HepG2 (cell line): ENCODE results near the gene ARF4.

Experiments used
- ARNT ChIP-seq: fragments of 450-650 bp; IDR thresholded peaks from 2 replicates; pipeline ENCODE4 v1.6.1; 2017
- CTCF ChIP-seq: sonication (generic); formaldehyde crosslinking; IDR thresholded peaks from 2 replicates; pipeline ENCODE4 v1.5.0; 2020; ENCODE audit warnings: mild to moderate bottlenecking, missing genetic modification reagents, moderate library complexity
- EZH2 ChIP-seq: conservative IDR thresholded peaks from 2 replicates; pipeline ENCODE4 v1.6.1; 2012; ENCODE audit warnings: mild to moderate bottlenecking, low read depth, low read length, moderate library complexity
- FOXP4 ChIP-seq: sonication (generic); formaldehyde crosslinking; IDR thresholded peaks from 2 replicates; pipeline ENCODE4 v1.4.0; 2020; ENCODE audit warnings: missing genetic modification reagents
- KAT2B ChIP-seq: fragments of 150-350 bp; IDR thresholded peaks from 2 replicates; pipeline ENCODE4 v1.6.1; 2014; ENCODE audit warnings: low read depth, low read length, borderline replicate concordance
- MAZ ChIP-seq, 2 experiments: sonication (generic) in 1 of 2; formaldehyde crosslinking in 1 of 2; IDR thresholded peaks; 2 replicates each; pipeline versions ENCODE4 v1.5.0 to v1.6.1; 2012 to 2020; ENCODE audit warnings: low read depth in 2 of 2, mild to moderate bottlenecking in 2 of 2, borderline replicate concordance in 1 of 2, improper control_type of control experiment in 1 of 2, low read length in 1 of 2, missing genetic modification reagents in 1 of 2, moderate library complexity in 1 of 2
- POGZ ChIP-seq: sonication (generic); formaldehyde crosslinking; IDR thresholded peaks from 2 replicates; pipeline ENCODE4 v1.4.0; 2020; ENCODE audit warnings: mild to moderate bottlenecking, missing genetic modification reagents
- RFX5 ChIP-seq: IDR thresholded peaks from 2 replicates; pipeline ENCODE4 v1.6.1; 2011; ENCODE audit warnings: low read depth, low read length, improper control_type of control experiment
- TFDP1 ChIP-seq: IDR thresholded peaks from 2 replicates; pipeline ENCODE4 v1.6.1; 2016; ENCODE audit warnings: missing compliant biosample characterization, missing genetic modification reagents, borderline replicate concordance
- YY1 ChIP-seq: IDR thresholded peaks from 2 replicates; pipeline ENCODE4 v1.6.1; 2011; ENCODE audit warnings: low read length, low read depth, moderate library complexity, mild to moderate bottlenecking; ENCODE audit not compliant: insufficient read depth, insufficient replicate concordance
- ZKSCAN1 ChIP-seq: fragments of 150-350 bp; IDR thresholded peaks from 2 replicates; pipeline ENCODE4 v1.6.1; 2014; ENCODE audit warnings: low read length
- ZNF792 ChIP-seq: IDR thresholded peaks from 2 replicates; pipeline ENCODE4 v1.6.1; 2016

- TF ChIP-seq ZKSCAN1 (no peak), CTCF (CRISPR knock-in tag) (no peak), EZH2 (no peak), ZNF792 (CRISPR knock-in tag) (no peak), FOXP4 (CRISPR knock-in tag) (no peak), TFDP1 (CRISPR knock-in tag) (no peak), KAT2B (no peak), YY1 (no peak), POGZ (CRISPR knock-in tag) (no peak), ARNT (no peak), RFX5 (no peak), MAZ (IDR thresholded peaks at IDR 0.05; ENCODE audit: borderline replicate concordance, low read depth, low read length) (no peak), MAZ (CRISPR knock-in tag; IDR thresholded peaks at IDR 0.05; ENCODE audit: low read depth) (no peak)
These were observed 50.5 kb downstream of the ARF4 start for GRCh38 chr3:57546616-57547015.
